ENCODE measurements around the gene OSBPL5.

The OSBPL5 gene

DNA sequence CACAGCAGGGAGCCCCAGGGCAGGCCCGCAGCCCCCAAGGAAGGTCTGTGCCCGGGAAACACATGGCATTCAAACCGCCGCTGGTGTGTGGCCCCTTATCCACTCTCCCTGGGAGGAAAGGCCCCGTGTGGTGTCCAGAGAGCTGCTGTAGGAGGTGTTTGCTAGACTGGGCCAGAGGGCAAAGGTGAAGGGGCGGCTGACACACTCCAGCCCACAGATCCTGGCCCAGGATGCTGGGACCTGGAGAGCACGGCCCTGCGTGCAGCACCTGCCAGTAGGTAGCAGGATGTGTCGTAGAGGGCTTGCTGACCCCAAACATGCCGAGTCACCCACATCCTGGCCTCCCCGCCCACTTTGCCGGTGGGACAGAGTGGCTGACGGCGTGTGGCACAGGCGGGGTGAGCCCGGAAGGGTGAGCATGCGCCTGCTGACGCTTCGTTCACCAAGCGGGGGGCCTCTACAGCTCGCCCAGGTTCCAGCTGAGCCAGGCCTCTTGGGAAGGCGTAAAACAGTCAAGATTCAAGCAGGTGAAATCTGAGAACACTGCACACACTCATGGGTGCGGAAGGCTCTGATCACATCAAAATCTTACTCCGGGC, 11.0 kb downstream of the OSBPL5 start:
- H3K9me3 Mint-ChIP-seq, result no peaks in the 10 kb centered on the region
- no peak overlapping the region for H3K27ac Mint-ChIP-seq
- no peaks in the 10 kb centered on the region for H3K4me1 Mint-ChIP-seq
- no peaks in the 10 kb centered on the region for H3K36me3 Mint-ChIP-seq
- H3K4me3 Mint-ChIP-seq, result no peak overlapping the region
- H3K27me3 Mint-ChIP-seq, result no peaks in the 10 kb centered on the region

DNA sequence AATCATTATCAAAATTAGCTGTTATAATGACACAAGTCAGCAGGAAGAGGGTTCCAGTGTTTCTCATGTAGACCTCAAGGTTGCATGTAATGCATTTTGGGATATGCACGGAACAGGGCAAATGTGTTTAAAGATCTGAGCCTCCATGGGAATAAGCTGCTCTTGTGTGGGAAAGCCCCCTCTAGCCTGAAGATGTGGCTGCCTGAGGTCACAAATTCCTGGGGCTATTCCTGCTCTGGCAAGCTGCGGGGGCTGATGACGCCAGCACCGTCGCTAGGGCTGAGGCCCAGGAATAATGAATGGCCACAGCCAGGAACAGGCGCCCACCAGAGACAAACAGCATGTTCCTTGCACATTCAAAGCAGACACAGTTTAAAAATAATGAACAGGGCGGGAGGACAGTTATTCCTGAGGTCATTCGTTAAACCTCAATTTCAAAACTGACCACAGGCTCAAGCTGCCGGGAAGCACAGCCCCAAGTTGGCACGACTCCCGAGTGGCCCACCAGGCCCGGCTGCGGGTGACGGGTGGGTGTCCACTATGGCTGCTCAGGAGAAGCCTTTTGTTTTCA, 11.7 kb downstream of the OSBPL5 start:
- no peak overlapping the region for H3K27ac Mint-ChIP-seq
- no peaks in the 10 kb centered on the region for H3K9me3 Mint-ChIP-seq
- no peaks in the 10 kb centered on the region for H3K27me3 Mint-ChIP-seq

DNA sequence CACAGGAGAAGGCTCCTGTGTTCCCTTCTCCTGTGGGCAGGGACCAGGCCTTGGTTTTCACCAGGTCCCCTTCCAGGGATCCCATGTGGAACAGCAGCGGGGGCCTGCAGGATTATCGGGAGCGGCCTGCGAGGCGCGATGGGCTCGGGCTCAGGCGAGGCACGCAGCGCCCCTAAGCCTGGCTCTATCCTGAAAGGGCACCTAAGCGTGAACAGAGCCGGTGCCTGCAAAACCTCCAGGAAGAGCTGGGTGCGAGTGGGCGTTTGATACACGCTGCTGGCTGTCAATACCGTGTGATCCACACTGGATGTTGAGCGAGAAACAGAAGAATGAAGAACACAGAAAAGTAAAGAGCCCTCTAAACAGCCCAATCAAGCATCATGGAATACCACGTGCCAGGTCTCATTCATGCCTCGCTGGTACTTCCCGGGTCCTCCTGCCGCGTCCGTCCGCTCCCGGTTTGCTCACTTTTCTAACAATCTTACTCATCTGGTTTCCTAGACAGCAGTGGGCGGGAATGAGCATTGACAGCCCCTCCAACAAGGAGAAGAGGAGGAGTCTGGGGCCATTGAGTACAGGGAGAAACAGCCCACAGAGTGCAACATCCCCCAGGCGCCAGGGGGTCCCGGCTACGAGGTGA, 12.5 kb downstream of the OSBPL5 start:
- H3K4me3 Mint-ChIP-seq, result no peak overlapping the region
- H3K27ac Mint-ChIP-seq, result no peak overlapping the region
- H3K9me3 Mint-ChIP-seq, result no peaks in the 10 kb centered on the region
- H3K4me1 Mint-ChIP-seq, result no peaks in the 10 kb centered on the region
- no peaks in the 10 kb centered on the region for H3K27me3 Mint-ChIP-seq
- H3K36me3 Mint-ChIP-seq, result no peaks in the 10 kb centered on the region

More for the DNA sequence above, 11.7 kb downstream of the OSBPL5 start:
- Mint-ChIP-seq H3K36me3 (no peaks in the 10 kb centered on the region), H3K4me3 (no peak overlapping the region), H3K4me1 (no peaks in the 10 kb centered on the region)

DNA sequence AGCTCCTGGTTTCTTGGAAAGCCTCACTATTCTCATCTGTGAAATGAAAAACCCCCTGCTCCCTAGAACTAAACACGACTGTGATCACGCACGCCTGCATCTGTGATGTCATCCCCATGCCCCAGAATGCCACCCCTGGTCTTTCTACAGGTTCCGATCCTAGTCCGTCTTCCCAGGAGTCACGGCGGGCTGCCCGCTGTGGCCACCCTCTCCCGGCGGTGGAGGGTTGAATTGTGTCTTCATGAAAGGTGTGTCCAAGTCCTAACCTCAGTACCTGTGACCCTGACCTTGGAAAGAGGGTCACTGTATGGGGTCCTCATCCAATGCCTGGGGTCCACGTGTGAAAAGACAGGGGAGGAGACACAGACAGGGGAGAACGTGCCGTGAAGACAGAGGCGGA, 14.4 kb downstream of the OSBPL5 start:
- H3K4me1 Mint-ChIP-seq, result no peaks in the 10 kb centered on the region
- no peaks in the 10 kb centered on the region for H3K36me3 Mint-ChIP-seq
- no peaks in the 10 kb centered on the region for H3K27me3 Mint-ChIP-seq
- H3K4me3 Mint-ChIP-seq, result no peak overlapping the region
- H3K27ac Mint-ChIP-seq, result no peak overlapping the region
- H3K9me3 Mint-ChIP-seq, result no peaks in the 10 kb centered on the region

DNA sequence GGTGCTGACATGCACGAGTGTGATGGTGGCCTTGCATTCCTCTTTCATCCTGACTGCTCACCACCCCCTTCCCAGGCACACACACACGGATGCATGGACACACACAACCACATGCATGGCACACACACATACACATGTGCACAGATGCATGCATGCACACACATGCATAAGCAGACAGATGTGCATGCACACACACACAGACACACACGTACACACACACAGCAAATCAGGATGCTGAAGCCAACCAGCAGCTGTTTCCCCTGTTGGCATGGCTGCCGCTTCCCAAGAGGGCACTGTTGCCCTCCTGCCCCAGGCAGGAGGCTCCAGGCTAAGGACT, 15.3 kb downstream of the OSBPL5 start:
- Mint-ChIP-seq H3K27ac (no peak overlapping the region), H3K4me3 (no peak overlapping the region), H3K9me3 (no peaks in the 10 kb centered on the region), H3K36me3 (no peaks in the 10 kb centered on the region), H3K27me3 (no peaks in the 10 kb centered on the region), H3K4me1 (no peaks in the 10 kb centered on the region)

DNA sequence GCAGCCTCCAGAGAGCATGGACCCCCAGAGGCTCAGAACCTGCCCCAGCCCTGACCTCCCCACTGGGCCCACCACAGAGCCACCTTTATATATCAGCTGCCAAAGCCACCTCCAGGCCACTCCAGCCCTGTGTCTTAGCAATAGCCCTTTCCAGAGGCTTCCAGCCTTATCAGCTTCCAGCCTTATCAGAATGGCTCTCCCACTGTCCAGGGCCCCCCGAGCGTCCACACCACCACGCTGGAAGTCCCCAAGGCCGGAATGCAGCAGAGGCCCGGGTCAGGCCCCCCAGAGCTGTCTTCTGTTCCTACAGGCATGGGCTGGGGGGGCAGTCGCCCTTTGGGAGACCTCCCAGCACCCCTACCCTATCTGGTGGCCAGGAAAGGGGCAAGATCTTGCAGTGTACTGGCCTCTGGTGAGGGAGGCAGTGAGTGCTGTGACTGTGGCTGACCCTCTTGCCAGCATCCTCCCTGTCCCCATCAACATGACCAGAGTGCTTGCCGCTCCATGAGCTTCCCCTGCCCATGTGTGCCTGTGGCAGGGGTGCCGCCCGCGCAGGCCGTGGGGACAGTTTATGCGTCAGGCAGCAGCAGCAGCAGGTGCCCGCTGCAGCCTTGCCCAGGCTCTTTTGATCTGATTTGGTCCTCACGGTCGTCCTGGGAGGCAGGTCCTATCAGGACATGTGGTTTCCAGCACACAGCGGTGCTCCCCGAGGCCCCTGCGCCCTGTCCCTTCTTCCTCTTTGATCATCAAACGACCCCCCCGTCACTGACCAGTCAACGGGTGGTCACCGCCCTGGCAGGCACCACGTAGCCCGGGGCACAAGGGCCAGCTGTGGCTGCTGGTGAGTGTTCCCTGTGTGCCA, 15.9 kb downstream of the OSBPL5 start:
- no peaks in the 10 kb centered on the region for H3K4me1 Mint-ChIP-seq

DNA sequence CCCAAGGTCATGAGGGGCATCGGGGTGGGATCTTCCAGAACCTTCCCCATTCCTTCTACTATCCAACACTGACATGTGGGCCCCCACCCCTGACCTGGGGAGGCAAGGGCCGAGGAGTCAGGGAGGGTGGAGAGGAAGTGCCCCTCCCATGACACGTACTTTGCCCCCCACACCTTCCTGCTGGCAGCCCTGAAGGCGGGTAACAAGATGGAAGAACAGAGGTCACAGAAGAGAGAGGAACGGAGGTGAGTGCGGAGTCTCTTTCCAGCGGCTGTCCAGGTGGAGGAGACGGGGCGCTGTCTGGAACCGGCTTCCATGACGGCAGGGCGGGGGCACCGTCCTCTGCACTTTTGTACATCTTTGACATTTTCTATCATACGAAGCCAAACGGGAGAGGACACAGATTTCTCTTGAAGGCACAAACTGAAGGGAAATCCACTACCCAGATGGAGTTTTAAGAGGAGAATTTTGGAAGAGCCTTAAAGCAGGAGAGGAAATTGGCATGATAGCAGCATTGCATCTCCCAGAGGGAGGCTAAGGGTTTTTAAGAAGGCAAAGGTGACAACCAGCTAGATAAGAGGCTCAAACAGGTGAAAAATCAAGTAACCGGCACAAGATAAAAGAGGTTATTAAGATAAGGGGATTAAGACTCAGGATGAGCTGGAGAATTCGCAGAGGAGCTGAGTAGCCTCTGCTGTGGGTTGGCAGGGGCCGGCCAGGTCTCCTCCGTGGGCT, 16.7 kb downstream of the OSBPL5 start:
- no peak overlapping the region for H3K27ac Mint-ChIP-seq
- H3K36me3 Mint-ChIP-seq, result no peaks in the 10 kb centered on the region
- H3K27me3 Mint-ChIP-seq, result no peaks in the 10 kb centered on the region
- no peaks in the 10 kb centered on the region for H3K9me3 Mint-ChIP-seq
- H3K4me1 Mint-ChIP-seq, result no peaks in the 10 kb centered on the region
- H3K4me3 Mint-ChIP-seq, result no peak overlapping the region

More for the DNA sequence above, 15.9 kb downstream of the OSBPL5 start:
- H3K9me3 Mint-ChIP-seq, result no peaks in the 10 kb centered on the region
- H3K36me3 Mint-ChIP-seq, result no peaks in the 10 kb centered on the region
- H3K27ac Mint-ChIP-seq, result no peak overlapping the region
- no peak overlapping the region for H3K4me3 Mint-ChIP-seq
- H3K27me3 Mint-ChIP-seq, result no peaks in the 10 kb centered on the region

DNA sequence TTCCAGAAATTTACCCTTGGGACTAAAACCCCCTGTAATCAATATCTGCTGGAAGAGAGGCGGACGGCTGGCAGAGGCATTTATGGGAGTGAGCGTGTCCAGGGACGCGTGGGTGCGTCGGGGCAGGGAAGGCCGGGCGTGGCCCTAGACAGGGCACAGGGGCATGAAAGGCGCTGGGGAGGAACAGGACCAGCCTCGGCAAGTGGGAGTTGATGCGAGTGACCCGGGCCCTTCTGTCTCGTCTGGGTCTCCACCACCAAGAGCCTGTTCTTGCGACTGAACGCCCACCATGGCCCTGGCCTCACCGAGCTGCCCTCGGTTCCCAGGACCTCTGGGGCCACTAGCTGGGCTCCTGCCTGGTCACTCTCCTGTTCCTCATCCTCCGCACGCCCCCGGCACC, 17.5 kb downstream of the OSBPL5 start:
- no peaks in the 10 kb centered on the region for H3K27me3 Mint-ChIP-seq
- H3K4me1 Mint-ChIP-seq, result no peaks in the 10 kb centered on the region
- H3K36me3 Mint-ChIP-seq, result no peaks in the 10 kb centered on the region
- no peak overlapping the region for H3K27ac Mint-ChIP-seq
- H3K4me3 Mint-ChIP-seq, result no peak overlapping the region
- H3K9me3 Mint-ChIP-seq, result no peaks in the 10 kb centered on the region

DNA sequence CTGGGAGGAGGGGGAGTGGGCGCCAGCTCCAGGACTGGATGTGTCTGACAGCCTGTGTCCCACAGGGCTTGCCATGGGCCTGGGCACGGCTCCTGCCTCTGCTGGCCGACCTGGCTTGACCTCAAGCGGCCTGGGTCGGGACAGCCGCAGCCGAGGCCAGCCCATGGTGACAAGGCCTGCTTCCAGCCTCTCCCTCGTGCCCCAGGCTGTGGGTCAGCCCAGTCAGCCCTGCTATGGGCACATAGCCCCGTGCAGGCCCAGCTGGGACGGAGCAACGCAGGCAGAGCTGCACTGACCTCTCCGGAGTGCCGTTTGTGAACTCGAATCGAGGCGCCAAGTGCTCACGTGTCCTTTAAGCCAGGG, 17.9 kb downstream of the OSBPL5 start:
- no peaks in the 10 kb centered on the region for H3K36me3 Mint-ChIP-seq
- no peaks in the 10 kb centered on the region for H3K27me3 Mint-ChIP-seq
- H3K4me1 Mint-ChIP-seq, result no peaks in the 10 kb centered on the region
- no peaks in the 10 kb centered on the region for H3K9me3 Mint-ChIP-seq
- H3K4me3 Mint-ChIP-seq, result no peak overlapping the region
- no peak overlapping the region for H3K27ac Mint-ChIP-seq

DNA sequence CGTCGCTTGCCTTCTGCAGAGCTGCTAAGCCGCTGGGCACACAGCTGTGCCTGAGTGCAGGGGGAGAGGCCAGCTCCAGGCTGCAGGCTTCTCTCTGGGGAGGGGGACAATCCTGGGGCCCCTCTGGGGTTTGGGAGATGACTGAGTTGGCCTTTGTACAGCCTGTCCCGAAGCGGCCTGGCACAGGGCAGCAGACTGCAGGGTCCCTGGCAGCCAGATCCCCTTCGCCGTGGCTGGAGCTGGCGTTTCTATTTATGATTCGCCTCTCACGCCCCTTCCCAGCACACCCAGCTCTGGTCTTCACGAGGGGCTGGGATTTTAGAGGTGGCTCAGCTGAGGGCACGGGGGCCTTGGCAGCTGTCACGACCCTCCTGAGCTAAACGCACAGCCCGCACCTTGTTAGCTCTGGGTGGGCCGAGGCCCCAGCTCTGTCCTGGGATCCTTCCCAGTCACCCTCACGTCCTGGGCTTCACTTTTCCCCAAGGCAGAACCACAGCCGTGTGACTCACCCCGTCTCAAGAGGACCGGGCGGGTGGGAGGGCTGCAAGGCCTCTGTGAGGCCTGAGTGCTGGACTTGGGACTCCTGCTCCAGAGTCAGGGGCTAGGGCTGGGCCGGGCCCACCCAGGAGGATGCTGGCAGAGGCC, 18.4 kb downstream of the OSBPL5 start:
- H3K27ac Mint-ChIP-seq, result no peak overlapping the region
- no peaks in the 10 kb centered on the region for H3K36me3 Mint-ChIP-seq

DNA sequence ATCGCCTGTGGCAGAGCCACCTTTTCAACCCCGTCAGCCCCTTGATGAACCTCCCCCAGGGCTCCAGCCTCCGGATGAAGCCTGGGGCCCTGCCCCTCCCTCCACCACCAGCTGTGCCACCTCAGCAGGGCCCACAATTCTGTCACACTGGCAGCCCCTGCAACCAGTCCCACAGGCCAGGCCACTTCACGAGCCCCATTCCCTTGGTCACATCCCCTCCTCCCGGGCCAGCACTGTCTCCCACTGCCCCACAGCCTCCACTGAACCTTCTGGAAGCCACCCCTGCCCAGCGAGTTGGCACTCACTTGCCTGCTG, 19.9 kb downstream of the OSBPL5 start:
- H3K27me3 Mint-ChIP-seq, result no peaks in the 10 kb centered on the region

More for the DNA sequence above, 18.4 kb downstream of the OSBPL5 start:
- H3K9me3 Mint-ChIP-seq, result no peaks in the 10 kb centered on the region
- H3K4me3 Mint-ChIP-seq, result no peak overlapping the region
- no peaks in the 10 kb centered on the region for H3K27me3 Mint-ChIP-seq
- no peaks in the 10 kb centered on the region for H3K4me1 Mint-ChIP-seq

DNA sequence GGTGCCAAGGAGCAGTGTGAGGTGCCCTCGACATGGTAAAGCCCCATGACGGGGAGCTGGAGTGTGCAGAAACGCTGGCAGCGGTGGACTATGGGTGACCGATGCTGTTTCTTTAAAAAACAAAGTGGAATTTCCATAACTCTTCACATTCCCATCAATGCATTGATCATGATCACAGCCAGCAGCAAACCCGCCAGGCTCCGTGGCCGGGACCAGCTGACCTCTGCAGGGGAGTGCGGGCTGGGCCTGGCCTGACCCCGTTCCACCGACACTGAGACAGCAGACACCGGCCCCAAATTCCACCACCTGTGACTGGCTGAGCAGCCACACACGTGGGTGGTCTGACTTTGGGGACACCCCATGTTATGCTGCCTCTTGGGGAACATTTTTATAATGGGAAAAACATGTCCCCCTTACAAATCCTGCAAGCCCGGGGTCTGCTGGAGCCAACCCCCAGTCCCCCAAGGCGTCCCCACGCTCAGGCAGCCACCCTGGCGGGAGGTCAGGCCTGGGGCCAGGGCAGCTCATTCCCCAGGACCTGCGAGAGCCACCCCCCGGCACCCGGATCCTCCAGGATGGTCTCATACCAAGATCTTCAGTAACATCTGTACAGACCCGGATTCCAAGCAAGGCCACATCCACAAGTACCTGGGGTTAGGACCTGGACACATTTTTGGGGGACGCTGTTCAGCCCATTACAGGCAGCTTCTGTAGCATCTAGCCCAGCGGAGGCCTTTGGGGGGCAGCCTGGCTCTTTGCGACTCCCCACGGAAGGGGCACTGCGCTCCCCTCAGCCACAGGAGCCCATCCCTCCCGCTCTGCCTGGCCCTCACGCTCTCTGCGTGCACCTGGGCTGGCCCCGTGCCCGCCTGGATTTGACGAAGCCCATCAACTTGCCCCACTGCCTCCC, 20.6 kb downstream of the OSBPL5 start:
- H3K27ac Mint-ChIP-seq, result no peak overlapping the region
- no peak overlapping the region for H3K4me3 Mint-ChIP-seq
- no peaks in the 10 kb centered on the region for H3K36me3 Mint-ChIP-seq
- no peaks in the 10 kb centered on the region for H3K27me3 Mint-ChIP-seq
- no peaks in the 10 kb centered on the region for H3K9me3 Mint-ChIP-seq
- H3K4me1 Mint-ChIP-seq, result no peaks in the 10 kb centered on the region

More for the DNA sequence above, 19.9 kb downstream of the OSBPL5 start:
- H3K4me1 Mint-ChIP-seq, result no peaks in the 10 kb centered on the region
- no peaks in the 10 kb centered on the region for H3K36me3 Mint-ChIP-seq
- H3K27ac Mint-ChIP-seq, result no peak overlapping the region
- H3K4me3 Mint-ChIP-seq, result no peak overlapping the region
- no peaks in the 10 kb centered on the region for H3K9me3 Mint-ChIP-seq

DNA sequence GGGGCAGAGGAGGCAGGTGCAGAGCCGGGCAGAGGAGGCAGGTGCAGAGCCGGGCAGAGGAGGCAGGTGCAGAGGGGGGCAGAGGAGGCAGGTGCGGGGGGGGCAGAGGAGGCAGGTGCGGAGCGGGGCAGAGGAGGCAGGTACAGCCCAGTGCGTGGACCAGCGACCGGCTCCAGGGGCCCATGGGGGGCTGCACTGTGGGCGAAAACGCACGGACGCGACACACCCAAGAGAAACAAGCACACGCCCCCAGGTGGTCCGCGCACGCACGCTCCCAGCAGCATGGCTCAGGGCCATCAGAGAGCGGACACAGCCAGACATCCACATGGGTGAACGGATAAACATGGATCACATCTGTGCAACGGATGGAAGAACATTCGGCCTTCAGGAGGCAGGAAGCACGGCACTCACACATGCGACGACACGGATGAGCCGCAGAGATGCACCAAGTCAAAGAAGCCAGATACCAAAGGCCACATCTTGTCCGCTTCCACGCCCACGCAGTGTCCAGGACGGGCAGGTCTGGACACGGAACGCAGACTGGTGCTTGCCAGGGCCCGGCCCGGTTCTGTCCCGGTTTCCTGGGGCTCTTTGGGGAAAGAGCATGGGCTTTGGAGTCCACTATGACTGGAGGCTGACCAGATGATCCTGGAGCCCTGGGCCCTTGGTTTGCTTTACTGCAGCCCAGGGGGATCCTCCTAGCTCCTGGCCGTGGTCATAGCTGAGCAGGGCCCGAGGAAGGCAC, 21.8 kb downstream of the OSBPL5 start:
- no peaks in the 10 kb centered on the region for H3K9me3 Mint-ChIP-seq
- no peaks in the 10 kb centered on the region for H3K4me1 Mint-ChIP-seq
- no peaks in the 10 kb centered on the region for H3K27me3 Mint-ChIP-seq
- H3K27ac Mint-ChIP-seq, result no peak overlapping the region
- H3K36me3 Mint-ChIP-seq, result no peaks in the 10 kb centered on the region
- H3K4me3 Mint-ChIP-seq, result no peak overlapping the region

DNA sequence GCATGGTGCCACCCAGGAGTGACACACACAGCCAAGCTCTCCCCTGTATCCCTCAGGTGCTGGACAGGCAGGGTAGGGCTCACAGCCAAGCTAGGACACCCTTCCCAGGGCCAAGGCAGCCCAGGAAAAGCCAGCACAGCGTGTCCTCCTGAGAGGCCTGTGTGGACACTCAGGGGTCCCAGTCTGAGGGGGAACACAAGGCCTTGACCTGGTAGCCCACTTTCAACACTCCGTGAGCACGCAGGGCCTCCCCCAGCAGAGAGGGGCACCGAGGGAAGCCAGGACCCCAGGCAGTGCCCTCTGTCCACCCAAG, 24.9 kb downstream of the OSBPL5 start:
- H3K27ac Mint-ChIP-seq, result no peak overlapping the region
- no peaks in the 10 kb centered on the region for H3K36me3 Mint-ChIP-seq
- no peaks in the 10 kb centered on the region for H3K9me3 Mint-ChIP-seq

More for the DNA sequence above, 24.9 kb downstream of the OSBPL5 start:
- no peak overlapping the region for H3K4me3 Mint-ChIP-seq
- no peaks in the 10 kb centered on the region for H3K4me1 Mint-ChIP-seq
- H3K27me3 Mint-ChIP-seq, result no peaks in the 10 kb centered on the region
